K562 (cell line): ENCODE data around the gene DBNL. TPM values are rescaled to one million over a fixed set of nuclear protein-coding genes. Genes with fewer than 3 reads are reported as not detected.

Experiments
- AFF4 ChIP-seq: sonication (generic); formaldehyde crosslinking; IDR thresholded peaks from 2 replicates; pipeline ENCODE4 v1.8.0; 2023; ENCODE audit warnings: mild to moderate bottlenecking, missing genetic modification reagents
- ATF7 ChIP-seq: fragments of 450-650 bp; IDR thresholded peaks from 2 replicates; pipeline ENCODE4 v1.7.1; 2014; ENCODE audit warnings: mild to moderate bottlenecking, moderate library complexity
- CHD7 ChIP-seq: fragments of 200-600 bp; sonication (generic); IDR thresholded peaks from one replicate; pipeline ENCODE4 v1.6.1; 2012; ENCODE audit warnings: mild to moderate bottlenecking, low read depth, low read length, inconsistent platforms
- DACH1 ChIP-seq: fragments of 450-650 bp; IDR thresholded peaks from 2 replicates; pipeline ENCODE4 v1.6.1; 2018; ENCODE audit not compliant: partially characterized antibody
- PRPF4 ChIP-seq: fragments of 200-400 bp; formaldehyde crosslinking; IDR thresholded peaks from one replicate; pipeline ENCODE4 v1.6.1; 2017; ENCODE audit warnings: low read length, low read depth, mild to moderate bottlenecking; ENCODE audit not compliant: insufficient read depth, poor library complexity, severe bottlenecking
- ZBTB49 ChIP-seq: sonication (generic); formaldehyde crosslinking; IDR thresholded peaks from 2 replicates; pipeline ENCODE4 v1.8.0; 2022; ENCODE audit warnings: missing genetic modification reagents, mild to moderate bottlenecking, borderline replicate concordance
- ZNF431 ChIP-seq: sonication (generic); formaldehyde crosslinking; IDR thresholded peaks from 2 replicates; pipeline ENCODE4 v1.8.0; 2022; ENCODE audit warnings: mild to moderate bottlenecking, missing genetic modification reagents
- ZNF77 ChIP-seq: fragments of 250-450 bp; sonication (Bioruptor Pico); IDR thresholded peaks from 2 replicates; pipeline ENCODE4 v1.5.0; 2020
- polyA plus RNA-seq, 8 experiments: library from polyadenylated mRNA; depleted of rRNA in 4 of 8; stranded (reverse) in 5 of 8; unstranded in 3 of 8; fragments of >200 nt; fragmentation: Nextera tagmentation in 2 of 8; fragmentation: Illumina TruSeq in 1 of 8; extraction: Ambion mirVana in 2 of 8; extraction: Trizol in 1 of 8; gene quantifications; 2 replicates each; pipeline versions ENCODE4 v1.2.1 to v1.2.3, GENCODE V29; 2011 to 2014; ENCODE audit warnings: inconsistent platforms in 1 of 8, missing spikeins in 1 of 8
- total RNA-seq, 7 experiments: library from RNA; depleted of rRNA in 6 of 7; stranded (reverse); fragments of >200 nt in 6 of 7; fragmentation: Illumina TruSeq in 2 of 7; extraction: Trizol in 2 of 7; gene quantifications; 2 replicates each; pipeline versions ENCODE4 v1.2.1 to v1.2.3, GENCODE V29; 2011 to 2021; ENCODE audit warnings: low replicate concordance in 1 of 7

The DBNL gene
- total and polyA plus RNA-seq, 9 of the 15 experiments (the other 6 are each of a cell fraction or from before 2014, with no cell fraction given), result 1.9 to 65.1 (median 38.9) TPM

GRCh38 chr7:44044315-44045225, at the start of gene DBNL (continued):
- TF ChIP-seq CHD7 (no peak), DACH1 (peak; percentile 86), PRPF4 (no peak), ZNF77 (CRISPR knock-in tag) (no peak), ZBTB49 (CRISPR knock-in tag) (no peak), ZNF431 (CRISPR knock-in tag) (no peak), ATF7 (peak; percentile 72), AFF4 (no peak)
